ENCODE measurements around the gene TTC31.

GRCh38 chr2:74532222-74532621, 49.3 kb downstream of the TTC31 start:
- TF ChIP-seq CTCF (conservative IDR thresholded peaks at IDR 0.05 in 1 of 2, IDR thresholded peaks at IDR 0.05 in 1 of 2; ENCODE audit: extremely low read depth in 1 of 2, insufficient read depth in 1 of 2, low read depth in 1 of 2, low read length in 2 of 2), result peak; percentile 12 to 47
- no peak for TF ChIP-seq EZH2 (IDR thresholded peaks at IDR 0.05; ENCODE audit: borderline replicate concordance, low read length)
